Measurements from ENCODE around the gene VAX1. TPM values are rescaled to one million over a fixed set of nuclear protein-coding genes. Genes with fewer than 3 reads are reported as not detected.

The VAX1 gene
- total RNA-seq, 1 experiment from 2014 or later, result not detected

DNA sequence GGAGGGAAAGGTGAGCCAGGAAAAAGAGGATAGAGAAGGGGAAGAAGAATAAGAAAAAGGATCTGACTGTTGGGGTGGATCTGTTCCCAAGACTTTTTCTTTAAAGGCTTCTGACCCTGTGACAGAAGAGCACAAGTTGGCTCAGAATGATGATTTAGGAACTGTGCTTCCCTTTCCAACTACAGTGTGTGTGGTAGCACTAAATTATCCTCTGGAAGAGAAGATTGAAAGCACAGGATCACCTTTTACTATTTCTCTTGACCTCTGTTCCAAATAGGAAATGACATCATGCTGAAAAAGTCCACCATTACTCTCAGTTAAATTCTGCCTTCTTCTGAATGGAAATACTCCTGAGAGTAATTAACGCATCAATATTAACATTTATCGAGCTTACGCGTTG, 47.2 kb downstream of the VAX1 start:
- Histone ChIP-seq H3K9me3 (ENCODE audit: control insufficient read depth, low read depth, low read length) (no peaks in the 10 kb centered on the region), H2BK15ac (ENCODE audit: low read depth, low read length) (no peak overlapping the region), H2AK5ac (ENCODE audit: insufficient read length, low read length) (no peak overlapping the region), H3K27ac (ENCODE audit: insufficient read length, low read depth, low read length) (no peak overlapping the region), H3K23me2 (ENCODE audit: insufficient read length, low read depth, low read length, poor library complexity, severe bottlenecking) (no peaks in the 10 kb centered on the region), H2BK5ac (ENCODE audit: insufficient read length, low read length) (no peak overlapping the region), H3K18ac (ENCODE audit: insufficient read length, low read depth, low read length) (no peak overlapping the region), H4K8ac (replicated peaks; ENCODE audit: insufficient read length, low read depth, low read length) (no peak overlapping the region), H3K27me3 (ENCODE audit: insufficient read depth, low read length) (no peaks in the 10 kb centered on the region), H2BK20ac (ENCODE audit: low read depth, low read length, poor library complexity, severe bottlenecking) (no peak overlapping the region), H2AFZ (ENCODE audit: low read length) (no peak overlapping the region), H3K79me1 (ENCODE audit: insufficient read depth, low read depth, low read length, poor library complexity, severe bottlenecking) (no peaks in the 10 kb centered on the region), H3K9ac (ENCODE audit: extremely low read depth, insufficient read length, low read length) (no peak overlapping the region), H3K56ac (ENCODE audit: insufficient read length, low read depth, low read length) (no peak overlapping the region), H3K23ac (ENCODE audit: insufficient read length, low read depth, low read length) (no peak overlapping the region), H3K4me2 (ENCODE audit: insufficient read depth, insufficient read length, low read length) (no peak overlapping the region), H4K20me1 (ENCODE audit: control insufficient read depth, insufficient read depth, insufficient read length) (no peaks in the 10 kb centered on the region), H3K79me2 (ENCODE audit: insufficient read depth, low read length) (no peaks in the 10 kb centered on the region), H4K5ac (ENCODE audit: insufficient read length, low read depth, low read length) (no peak overlapping the region), H2BK12ac (ENCODE audit: insufficient read length, low read depth, low read length) (no peak overlapping the region), H2BK120ac (ENCODE audit: low read depth, low read length, poor library complexity, severe bottlenecking) (no peak overlapping the region), H3K14ac (ENCODE audit: insufficient read depth, low read length) (no peak overlapping the region), H3K4ac (ENCODE audit: low read depth, low read length) (no peak overlapping the region), H3K4me1 (ENCODE audit: insufficient read depth, low read length) (0 out of 2 replicates have a peak, but pooled peaks cover 3% of the 10 kb centered on the region), H4K91ac (ENCODE audit: insufficient read length, low read depth, low read length) (no peak overlapping the region), H3T11ph (ENCODE audit: low read length) (no peak overlapping the region)
- no peaks in the 10 kb centered on the region for H3K9me3 Mint-ChIP-seq
- TF ChIP-seq, protein P1, sequence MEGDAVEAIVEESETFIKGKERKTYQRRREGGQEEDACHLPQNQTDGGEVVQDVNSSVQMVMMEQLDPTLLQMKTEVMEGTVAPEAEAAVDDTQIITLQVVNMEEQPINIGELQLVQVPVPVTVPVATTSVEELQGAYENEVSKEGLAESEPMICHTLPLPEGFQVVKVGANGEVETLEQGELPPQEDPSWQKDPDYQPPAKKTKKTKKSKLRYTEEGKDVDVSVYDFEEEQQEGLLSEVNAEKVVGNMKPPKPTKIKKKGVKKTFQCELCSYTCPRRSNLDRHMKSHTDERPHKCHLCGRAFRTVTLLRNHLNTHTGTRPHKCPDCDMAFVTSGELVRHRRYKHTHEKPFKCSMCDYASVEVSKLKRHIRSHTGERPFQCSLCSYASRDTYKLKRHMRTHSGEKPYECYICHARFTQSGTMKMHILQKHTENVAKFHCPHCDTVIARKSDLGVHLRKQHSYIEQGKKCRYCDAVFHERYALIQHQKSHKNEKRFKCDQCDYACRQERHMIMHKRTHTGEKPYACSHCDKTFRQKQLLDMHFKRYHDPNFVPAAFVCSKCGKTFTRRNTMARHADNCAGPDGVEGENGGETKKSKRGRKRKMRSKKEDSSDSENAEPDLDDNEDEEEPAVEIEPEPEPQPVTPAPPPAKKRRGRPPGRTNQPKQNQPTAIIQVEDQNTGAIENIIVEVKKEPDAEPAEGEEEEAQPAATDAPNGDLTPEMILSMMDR (conservative IDR thresholded peaks at IDR 0.05), result no peak
- no peaks in the 10 kb centered on the region for H3K36me3 Mint-ChIP-seq (ENCODE audit: insufficient read depth in 1 of 3, low read depth in 3 of 3)
- peaks cover 43% of the 10 kb centered on the region for H3K27me3 Mint-ChIP-seq (ENCODE audit: low read depth)
- WGBS (ENCODE audit: extremely low coverage, insufficient read length, low lambda C conversion rate), result no CpG with 5 or more reads among the region's 4 CpGs
- no peak overlapping the region for H3K4me3 Mint-ChIP-seq
- peaks cover 15 to 21% of the 10 kb centered on the region in 2 experiments for H3K4me1 Mint-ChIP-seq
- no peak overlapping the region for H3K27ac Mint-ChIP-seq
- DNase-seq, result no peak
